IMR-90 (cell line): ENCODE measurements around the gene MERTK.

Source experiments
- BHLHE40 ChIP-seq: fragments of 150-350 bp; IDR thresholded peaks from 2 replicates; pipeline ENCODE4 v1.6.1; 2016; ENCODE audit warnings: mild to moderate bottlenecking, low read depth, low read length
- CEBPB ChIP-seq: IDR thresholded peaks from 2 replicates; pipeline ENCODE4 v1.6.1; 2012; ENCODE audit warnings: low read depth, low read length, improper control_type of control experiment
- MAFK ChIP-seq: IDR thresholded peaks from 2 replicates; pipeline ENCODE4 v1.6.1; 2012; ENCODE audit warnings: low read depth, low read length, improper control_type of control experiment
- MAZ ChIP-seq: IDR thresholded peaks from 2 replicates; pipeline ENCODE4 v1.6.1; 2012; ENCODE audit warnings: low read depth, mild to moderate bottlenecking, low read length, improper control_type of control experiment, moderate library complexity, borderline replicate concordance
- MXI1 ChIP-seq: IDR thresholded peaks from 2 replicates; pipeline ENCODE4 v1.6.1; 2012; ENCODE audit warnings: low read depth, mild to moderate bottlenecking, low read length, moderate library complexity, borderline replicate concordance
- POLR2A ChIP-seq: IDR thresholded peaks from 2 replicates; pipeline ENCODE4 v1.6.1; 2012; ENCODE audit warnings: mild to moderate bottlenecking, low read depth, low read length
- RAD21 ChIP-seq: IDR thresholded peaks from 2 replicates; pipeline ENCODE4 v1.6.1; 2012; ENCODE audit warnings: low read length, improper control_type of control experiment
- RFX5 ChIP-seq: IDR thresholded peaks from 2 replicates; pipeline ENCODE4 v1.8.0; 2012; ENCODE audit warnings: low read depth, mild to moderate bottlenecking, low read length, moderate library complexity
- SMC3 ChIP-seq: fragments of 150-350 bp; IDR thresholded peaks from 2 replicates; pipeline ENCODE4 v1.6.1; 2016; ENCODE audit warnings: low read depth, mild to moderate bottlenecking, antibody characterized with exemption, low read length, moderate library complexity
- USF2 ChIP-seq: fragments of 150-350 bp; IDR thresholded peaks from 2 replicates; pipeline ENCODE4 v1.6.1; 2017; ENCODE audit warnings: mild to moderate bottlenecking, antibody characterized with exemption, low read length, low read depth
- TF ChIP-seq, protein P1 (sequence below): conservative IDR thresholded peaks from 2 replicates; pipeline ENCODE4 v1.5.1; 2012; ENCODE audit warnings: mild to moderate bottlenecking, low read depth, low read length, improper control_type of control experiment

DNA sequence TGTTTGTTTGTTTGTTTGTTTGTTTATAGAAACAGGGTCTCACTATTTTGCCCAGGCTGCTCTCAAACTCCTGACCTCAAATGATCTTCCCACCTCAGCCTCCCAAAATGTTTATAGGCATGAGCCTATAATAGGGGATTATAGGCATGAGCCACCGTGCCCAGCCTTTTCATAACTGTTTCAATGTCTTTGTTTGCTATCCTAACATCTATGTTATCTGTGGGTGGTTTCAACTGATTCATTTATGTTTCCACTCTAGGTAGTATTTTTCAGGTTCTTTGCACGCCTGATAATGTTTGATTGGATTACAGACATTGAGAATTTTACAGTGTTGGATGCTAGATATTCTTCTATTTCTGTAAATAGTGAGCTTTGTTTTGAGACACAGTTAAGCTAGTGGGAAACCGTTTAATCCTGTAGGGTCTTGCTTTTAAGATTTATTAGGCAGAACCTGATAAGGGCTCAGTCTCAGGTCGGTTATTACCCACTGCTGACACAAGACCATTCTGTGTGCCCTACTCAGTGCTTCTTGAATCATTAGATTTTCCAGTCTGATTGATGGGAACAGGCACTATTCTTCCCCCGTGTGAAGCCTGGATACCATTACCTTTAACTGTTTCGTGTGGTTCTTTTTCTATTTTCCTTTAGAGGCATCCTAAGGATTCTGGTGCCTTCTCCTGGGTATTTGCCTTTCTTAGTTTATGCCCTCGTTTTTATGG lies 80.2 kb downstream of the MERTK start:
- TF ChIP-seq MAFK (no peak), POLR2A (no peak), BHLHE40 (no peak), RAD21 (no peak), SMC3 (no peak), MAZ (no peak), USF2 (no peak), CEBPB (no peak), MXI1 (no peak), RFX5 (no peak)
- TF ChIP-seq, protein P1, sequence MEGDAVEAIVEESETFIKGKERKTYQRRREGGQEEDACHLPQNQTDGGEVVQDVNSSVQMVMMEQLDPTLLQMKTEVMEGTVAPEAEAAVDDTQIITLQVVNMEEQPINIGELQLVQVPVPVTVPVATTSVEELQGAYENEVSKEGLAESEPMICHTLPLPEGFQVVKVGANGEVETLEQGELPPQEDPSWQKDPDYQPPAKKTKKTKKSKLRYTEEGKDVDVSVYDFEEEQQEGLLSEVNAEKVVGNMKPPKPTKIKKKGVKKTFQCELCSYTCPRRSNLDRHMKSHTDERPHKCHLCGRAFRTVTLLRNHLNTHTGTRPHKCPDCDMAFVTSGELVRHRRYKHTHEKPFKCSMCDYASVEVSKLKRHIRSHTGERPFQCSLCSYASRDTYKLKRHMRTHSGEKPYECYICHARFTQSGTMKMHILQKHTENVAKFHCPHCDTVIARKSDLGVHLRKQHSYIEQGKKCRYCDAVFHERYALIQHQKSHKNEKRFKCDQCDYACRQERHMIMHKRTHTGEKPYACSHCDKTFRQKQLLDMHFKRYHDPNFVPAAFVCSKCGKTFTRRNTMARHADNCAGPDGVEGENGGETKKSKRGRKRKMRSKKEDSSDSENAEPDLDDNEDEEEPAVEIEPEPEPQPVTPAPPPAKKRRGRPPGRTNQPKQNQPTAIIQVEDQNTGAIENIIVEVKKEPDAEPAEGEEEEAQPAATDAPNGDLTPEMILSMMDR, result no peak
